Astrocyte (in vitro differentiated cells and primary cell): ENCODE data around the gene CLIP3. TPM values are rescaled to one million over a fixed set of nuclear protein-coding genes. Genes with fewer than 3 reads are reported as not detected.

Source experiments
- DNase-seq: peaks from one replicate; pipeline ENCODE4 v3.0.0-alpha.2; 2010; ENCODE audit warnings: low read depth
- FAIRE-seq: peaks from 2 replicates; lab custom pipeline; 2011; peaks lifted over from hg19 to GRCh38; lab: Jason Lieb, UNC
- H2AFZ ChIP-seq: 2 replicates; pipeline ENCODE4 v1.6.0; 2012; ENCODE audit warnings: low read depth, low read length, inconsistent platforms
- H3K27ac ChIP-seq: 2 replicates; pipeline ENCODE4 v1.5.1; 2011; ENCODE audit warnings: low read depth, low read length, inconsistent platforms
- H3K27me3 ChIP-seq: 2 replicates; pipeline ENCODE4 v1.6.0; 2011; ENCODE audit warnings: low read length, inconsistent platforms; ENCODE audit not compliant: insufficient read depth
- H3K36me3 ChIP-seq: 2 replicates; pipeline ENCODE4 v1.5.1; 2011; ENCODE audit warnings: low read length, inconsistent platforms; ENCODE audit not compliant: insufficient read depth
- H3K4me1 ChIP-seq: 2 replicates; pipeline ENCODE4 v1.5.1; 2011; ENCODE audit warnings: low read length, inconsistent platforms; ENCODE audit not compliant: insufficient read depth
- H3K4me2 ChIP-seq: 2 replicates; pipeline ENCODE4 v1.6.0; 2012; ENCODE audit warnings: low read length, inconsistent platforms
- H3K4me3 ChIP-seq: 2 replicates; pipeline ENCODE4 v1.5.1; 2011; ENCODE audit warnings: low read depth, mild to moderate bottlenecking, low read length, inconsistent platforms; ENCODE audit not compliant: insufficient read depth
- H3K79me2 ChIP-seq: 2 replicates; pipeline ENCODE4 v1.6.0; 2012; ENCODE audit warnings: mild to moderate bottlenecking, low read length, inconsistent platforms; ENCODE audit not compliant: insufficient read depth
- H3K9ac ChIP-seq: 2 replicates; pipeline ENCODE4 v1.6.0; 2012; ENCODE audit warnings: mild to moderate bottlenecking, low read length, inconsistent platforms
- H3K9me3 ChIP-seq: 2 replicates; pipeline ENCODE4 v1.5.1; 2012; ENCODE audit warnings: low read depth, mild to moderate bottlenecking, low read length, inconsistent platforms; ENCODE audit not compliant: insufficient read depth
- H4K20me1 ChIP-seq: 2 replicates; pipeline ENCODE4 v1.6.0; 2012; ENCODE audit warnings: low read length, inconsistent platforms; ENCODE audit not compliant: insufficient read depth
- H3K27ac Mint-ChIP-seq: one replicate; pipeline ENCODE4 v1.8.0; 2021; ENCODE audit warnings: mild to moderate bottlenecking, mixed read lengths; ENCODE audit not compliant: unreplicated experiment
- H3K27me3 Mint-ChIP-seq: one replicate; pipeline ENCODE4 v1.8.0; 2021; ENCODE audit warnings: low read depth, mixed read lengths; ENCODE audit not compliant: unreplicated experiment
- H3K36me3 Mint-ChIP-seq: one replicate; pipeline ENCODE4 v1.8.0; 2021; ENCODE audit warnings: low read depth, mixed read lengths; ENCODE audit not compliant: unreplicated experiment
- H3K4me1 Mint-ChIP-seq: one replicate; pipeline ENCODE4 v1.8.0; 2021; ENCODE audit warnings: low read depth, mixed read lengths; ENCODE audit not compliant: unreplicated experiment
- H3K4me3 Mint-ChIP-seq: one replicate; pipeline ENCODE4 v1.8.0; 2021; ENCODE audit warnings: mild to moderate bottlenecking, moderate library complexity, mixed read lengths; ENCODE audit not compliant: unreplicated experiment
- H3K9me3 Mint-ChIP-seq: one replicate; pipeline ENCODE4 v1.8.0; 2021; ENCODE audit warnings: mild to moderate bottlenecking, mixed read lengths; ENCODE audit not compliant: unreplicated experiment
- CTCF ChIP-seq: IDR thresholded peaks from 2 replicates; pipeline ENCODE4 v1.5.1; 2011; ENCODE audit warnings: low read depth, mild to moderate bottlenecking, inconsistent platforms, low read length, moderate library complexity; ENCODE audit not compliant: insufficient read depth
- EZH2 ChIP-seq: IDR thresholded peaks from 2 replicates; pipeline ENCODE4 v1.6.1; 2012; ENCODE audit warnings: mild to moderate bottlenecking, low read length, inconsistent platforms; ENCODE audit not compliant: insufficient read depth
- total RNA-seq: library from RNA; stranded (reverse); gene quantifications from 2 replicates; pipeline ENCODE4 v1.2.1, GENCODE V29; 2021

Gene CLIP3
- total RNA-seq, 1 donor from 2014 or later: 57.4 TPM

- H3K4me2 ChIP-seq: no peak overlapping the region
- no peaks in the 10 kb centered on the region for H3K4me1 ChIP-seq
- no peak overlapping the region for H3K9ac ChIP-seq
- H3K27me3 ChIP-seq: no peaks in the 10 kb centered on the region
- H3K4me3 Mint-ChIP-seq: no peak overlapping the region
- no peak overlapping the region for H2AFZ ChIP-seq
- H3K4me1 Mint-ChIP-seq: peaks cover under 1% of the 10 kb centered on the region
- FAIRE-seq (no peak), DNase-seq (no peak)
- H3K79me2 ChIP-seq: no peaks in the 10 kb centered on the region
- no peaks in the 10 kb centered on the region for H3K9me3 ChIP-seq
- no peak overlapping the region for H3K4me3 ChIP-seq
- no peak overlapping the region for H3K27ac ChIP-seq
- no peaks in the 10 kb centered on the region for H3K36me3 ChIP-seq
- H4K20me1 ChIP-seq: peaks cover 15% of the 10 kb centered on the region
- H3K27me3 Mint-ChIP-seq: no peaks in the 10 kb centered on the region
- peaks cover 33% of the 10 kb centered on the region for H3K36me3 Mint-ChIP-seq
- no peak overlapping the region for H3K27ac Mint-ChIP-seq
- TF ChIP-seq EZH2 (no peak), CTCF (no peak)
- no peaks in the 10 kb centered on the region for H3K9me3 Mint-ChIP-seq
Measured at GRCh38 chr19:36026091-36026876, 6.4 kb downstream of the CLIP3 start.

- no peaks in the 10 kb centered on the region for H3K27me3 Mint-ChIP-seq
- TF ChIP-seq EZH2 (no peak), CTCF (no peak)
- no peaks in the 10 kb centered on the region for H3K9me3 Mint-ChIP-seq
- no peaks in the 10 kb centered on the region for H3K4me1 ChIP-seq
- FAIRE-seq (no peak), DNase-seq (no peak)
- H3K27me3 ChIP-seq: no peaks in the 10 kb centered on the region
- H3K36me3 ChIP-seq: no peaks in the 10 kb centered on the region
- H3K36me3 Mint-ChIP-seq: peaks cover 33% of the 10 kb centered on the region
- no peak overlapping the region for H3K27ac Mint-ChIP-seq
- H3K4me1 Mint-ChIP-seq: no peaks in the 10 kb centered on the region
- H3K27ac ChIP-seq: no peak overlapping the region
- H3K9me3 ChIP-seq: no peaks in the 10 kb centered on the region
- no peak overlapping the region for H3K9ac ChIP-seq
- H3K4me3 ChIP-seq: no peak overlapping the region
- H2AFZ ChIP-seq: no peak overlapping the region
- H4K20me1 ChIP-seq: peaks cover 14% of the 10 kb centered on the region
- H3K79me2 ChIP-seq: no peaks in the 10 kb centered on the region
- no peak overlapping the region for H3K4me3 Mint-ChIP-seq
- no peak overlapping the region for H3K4me2 ChIP-seq
Measured at GRCh38 chr19:36025541-36025940, 7.1 kb downstream of the CLIP3 start.

- Histone ChIP-seq H3K79me2 (no peaks in the 10 kb centered on the region), H2AFZ (no peak overlapping the region), H3K36me3 (peaks cover 1% of the 10 kb centered on the region), H3K9ac (no peak overlapping the region), H3K4me1 (no peaks in the 10 kb centered on the region), H3K27me3 (no peaks in the 10 kb centered on the region), H4K20me1 (peaks cover 3% of the 10 kb centered on the region), H3K9me3 (no peaks in the 10 kb centered on the region), H3K27ac (no peak overlapping the region), H3K4me2 (no peak overlapping the region), H3K4me3 (no peak overlapping the region)
- TF ChIP-seq EZH2 (no peak), CTCF (no peak)
- Mint-ChIP-seq H3K4me3 (no peak overlapping the region), H3K36me3 (peaks cover 31% of the 10 kb centered on the region), H3K9me3 (no peaks in the 10 kb centered on the region), H3K4me1 (no peaks in the 10 kb centered on the region), H3K27ac (no peak overlapping the region), H3K27me3 (no peaks in the 10 kb centered on the region)
- DNase-seq: no peak
- no peak for FAIRE-seq
Measured at GRCh38 chr19:36023432-36023831, 9.2 kb downstream of the CLIP3 start.
